Measurements from ENCODE around the gene PPP1R12B.

- peak; percentile 68 for TF ChIP-seq CTCF (conservative IDR thresholded peaks at IDR 0.05; ENCODE audit: low read length)
- no peak for TF ChIP-seq EZH2phosphoT487 (IDR thresholded peaks at IDR 0.05; ENCODE audit: borderline replicate concordance, low read depth, low read length)
Observed at GRCh38 chr1:202625416-202626360, 277.2 kb downstream of the PPP1R12B start.

All from OCI-LY7 (cell line).